ENCODE measurements around the gene RAD51B. TPM values are rescaled to one million over a fixed set of nuclear protein-coding genes. Genes with fewer than 3 reads are reported as not detected.

The RAD51B gene
- total and polyA plus RNA-seq, 8 donors = 10.8 to 18.3 (median 14.1) TPM

DNA sequence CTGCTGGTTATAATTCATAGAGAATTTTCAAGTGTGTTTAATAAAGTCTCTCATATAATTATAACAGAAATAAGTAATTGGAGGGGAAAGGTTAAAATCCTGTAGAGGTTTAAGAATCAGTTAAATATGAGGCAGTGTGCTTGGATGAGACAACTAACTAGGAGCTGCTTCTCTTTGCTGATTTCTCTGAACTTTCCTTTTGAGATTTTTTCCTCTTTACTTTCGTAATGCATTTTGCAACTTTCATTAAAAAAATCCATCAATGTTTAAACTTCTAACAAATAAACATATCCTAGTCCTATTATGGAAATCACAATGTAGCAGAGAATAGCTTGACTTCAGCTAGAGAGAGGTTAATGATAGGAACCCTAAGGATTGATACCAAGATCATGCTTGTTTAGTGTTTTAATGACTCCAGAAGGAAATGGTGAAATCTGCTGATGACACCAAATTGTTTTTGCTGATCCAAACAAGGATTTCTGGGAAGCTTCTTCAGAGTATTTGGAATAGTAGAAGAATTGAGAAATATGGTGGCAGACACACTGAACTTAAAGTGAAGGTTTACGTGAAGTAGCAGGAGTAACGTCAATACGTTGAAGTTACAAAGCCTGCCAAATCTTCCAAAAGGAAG lies 122.6 kb downstream of the RAD51B start:
- intact Hi-C loops (cut with DNase I) = loop anchor here in 1 of 2 donors (5.0 kb wide), 1 partner anchor 875 kb away; no protein-coding TSS in a partner anchor
- peaks cover 37 to 51% of the 10 kb centered on the region in 2 donors for H3K4me1 ChIP-seq

GRCh38 chr14:67943947-67944346 lies 124.4 kb downstream of the RAD51B start:
- ATAC-seq = peak; percentile 79
- Histone ChIP-seq H3K36me3 (no peaks in the 10 kb centered on the region), H3K9me3 (no peaks in the 10 kb centered on the region), H3K27ac (peak overlapping the region in 1 of 2 donors; percentile 61), H3K27me3 (no peaks in the 10 kb centered on the region), H3K4me1 (peaks cover 37 to 45% of the 10 kb centered on the region in 2 donors), H3K4me3 (no peak overlapping the region)
- DNase-seq = peak in 3 of 4 donors; percentile 67 to 95 (median 89)
- intact Hi-C loops (cut with DNase I) = loop anchor here in 1 of 2 donors (5.0 kb wide), 1 partner anchor 873 kb away; no protein-coding TSS in a partner anchor
- TF ChIP-seq, protein P1, sequence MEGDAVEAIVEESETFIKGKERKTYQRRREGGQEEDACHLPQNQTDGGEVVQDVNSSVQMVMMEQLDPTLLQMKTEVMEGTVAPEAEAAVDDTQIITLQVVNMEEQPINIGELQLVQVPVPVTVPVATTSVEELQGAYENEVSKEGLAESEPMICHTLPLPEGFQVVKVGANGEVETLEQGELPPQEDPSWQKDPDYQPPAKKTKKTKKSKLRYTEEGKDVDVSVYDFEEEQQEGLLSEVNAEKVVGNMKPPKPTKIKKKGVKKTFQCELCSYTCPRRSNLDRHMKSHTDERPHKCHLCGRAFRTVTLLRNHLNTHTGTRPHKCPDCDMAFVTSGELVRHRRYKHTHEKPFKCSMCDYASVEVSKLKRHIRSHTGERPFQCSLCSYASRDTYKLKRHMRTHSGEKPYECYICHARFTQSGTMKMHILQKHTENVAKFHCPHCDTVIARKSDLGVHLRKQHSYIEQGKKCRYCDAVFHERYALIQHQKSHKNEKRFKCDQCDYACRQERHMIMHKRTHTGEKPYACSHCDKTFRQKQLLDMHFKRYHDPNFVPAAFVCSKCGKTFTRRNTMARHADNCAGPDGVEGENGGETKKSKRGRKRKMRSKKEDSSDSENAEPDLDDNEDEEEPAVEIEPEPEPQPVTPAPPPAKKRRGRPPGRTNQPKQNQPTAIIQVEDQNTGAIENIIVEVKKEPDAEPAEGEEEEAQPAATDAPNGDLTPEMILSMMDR (IDR thresholded peaks at IDR 0.05) = peak; percentile 49 to 67

More for the DNA sequence above, 122.6 kb downstream of the RAD51B start:
- Histone ChIP-seq H3K4me3 (no peak overlapping the region), H3K36me3 (no peaks in the 10 kb centered on the region), H3K27ac (peak overlapping the region; percentile 63 to 87), H3K9me3 (no peaks in the 10 kb centered on the region), H3K27me3 (no peaks in the 10 kb centered on the region)
- ATAC-seq = no peak
- peak in 2 of 4 donors; percentile 46 to 79 for DNase-seq
- TF ChIP-seq, protein P1 (IDR thresholded peaks at IDR 0.05) = no peak

DNA sequence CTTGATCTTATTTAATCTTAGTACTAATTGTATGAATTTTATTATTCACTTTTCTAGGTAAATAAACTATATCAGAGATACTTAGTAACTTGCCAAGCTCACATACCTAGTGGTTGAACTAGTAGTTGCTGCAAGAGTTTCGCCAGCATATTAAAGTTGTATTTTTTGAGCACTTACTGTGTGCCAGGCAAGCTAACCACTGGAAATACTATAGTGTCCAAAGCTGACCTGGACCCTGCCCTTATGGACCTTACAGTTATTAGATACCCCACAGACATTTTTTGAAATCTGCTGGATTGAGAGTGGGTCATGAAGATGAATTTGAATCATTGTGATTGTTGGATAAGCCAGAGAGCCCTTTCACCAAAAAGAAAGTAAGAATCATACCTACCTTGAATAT lies 125.0 kb downstream of the RAD51B start:
- H3K27me3 ChIP-seq = no peaks in the 10 kb centered on the region
- no peak for ATAC-seq
- H3K27ac ChIP-seq = peak overlapping the region in 1 of 2 donors; percentile 61

GRCh38 chr14:67949771-67950170 lies 130.2 kb downstream of the RAD51B start:
- DNase-seq = no peak
- intact Hi-C loops (cut with DNase I) = loop anchor here in 1 of 2 donors (10.0 kb wide), 1 partner anchor 295 kb away; no protein-coding TSS in a partner anchor
- no peak for ATAC-seq
- H3K4me1 ChIP-seq = peaks cover 2 to 3% of the 10 kb centered on the region in 2 donors
- TF ChIP-seq, protein P1 (IDR thresholded peaks at IDR 0.05) = no peak
- no peak overlapping the region for H3K4me3 ChIP-seq
- peaks cover 0 to 5% of the 10 kb centered on the region in 2 donors for H3K9me3 ChIP-seq
- H3K27ac ChIP-seq = no peak overlapping the region
- H3K36me3 ChIP-seq = no peaks in the 10 kb centered on the region
- H3K27me3 ChIP-seq = no peaks in the 10 kb centered on the region

More for the DNA sequence above, 125.0 kb downstream of the RAD51B start:
- DNase-seq = no peak
- intact Hi-C loops (cut with DNase I) = loop anchor here in 1 of 2 donors (5.0 kb wide), 1 partner anchor 873 kb away; no protein-coding TSS in a partner anchor
- Histone ChIP-seq H3K4me3 (no peak overlapping the region), H3K36me3 (no peaks in the 10 kb centered on the region), H3K9me3 (peaks cover 0 to 2% of the 10 kb centered on the region in 2 donors), H3K4me1 (peaks cover 37 to 45% of the 10 kb centered on the region in 2 donors)
- TF ChIP-seq, protein P1 (IDR thresholded peaks at IDR 0.05) = no peak

DNA sequence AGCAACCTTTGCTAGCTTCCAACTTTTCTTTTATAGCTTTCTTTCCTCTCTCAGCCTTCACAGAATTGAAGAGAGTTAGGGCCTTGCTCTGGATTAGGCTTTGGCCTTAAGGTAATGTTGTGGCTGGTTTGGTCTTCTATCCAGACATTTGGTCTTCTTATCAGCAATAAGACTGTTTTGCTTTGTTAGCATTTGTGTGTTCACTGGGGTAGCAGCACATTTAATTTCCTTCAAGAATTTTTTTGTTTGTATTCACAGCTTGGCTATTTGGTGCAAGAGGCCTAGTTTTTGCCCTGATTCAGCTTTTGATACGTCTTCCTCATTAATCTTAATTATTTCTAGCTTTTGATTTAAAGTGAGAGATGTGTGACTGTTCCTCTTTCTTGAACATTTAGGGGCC lies 130.8 kb downstream of the RAD51B start:
- Histone ChIP-seq H3K4me1 (no peaks in the 10 kb centered on the region), H3K27me3 (no peaks in the 10 kb centered on the region), H3K9me3 (peaks cover 0 to 5% of the 10 kb centered on the region in 2 donors), H3K27ac (no peak overlapping the region), H3K4me3 (no peak overlapping the region), H3K36me3 (no peaks in the 10 kb centered on the region)
- intact Hi-C loops (cut with DNase I) = loop anchor here in 1 of 2 donors (10.0 kb wide), 1 partner anchor 294 kb away; no protein-coding TSS in a partner anchor
- TF ChIP-seq, protein P1 (IDR thresholded peaks at IDR 0.05) = no peak
- ATAC-seq (no peak), DNase-seq (no peak)

Data from left lung (tissue), 10 donors.